A549 (cell line): ENCODE measurements around the gene ARSD.

Source experiments
- HMGXB4 ChIP-seq: fragments of 250-450 bp; sonication (Bioruptor Pico); IDR thresholded peaks from 2 replicates; pipeline ENCODE4 v1.5.0; 2021; ENCODE audit warnings: mild to moderate bottlenecking, moderate library complexity, borderline replicate concordance
- MAX ChIP-seq: IDR thresholded peaks from 2 replicates; pipeline ENCODE4 v1.6.1; 2012
- MAZ ChIP-seq: fragments of 150-350 bp; IDR thresholded peaks from 2 replicates; pipeline ENCODE4 v1.6.1; 2014; ENCODE audit warnings: antibody characterized with exemption, low read depth, low read length, borderline replicate concordance
- PHF8 ChIP-seq: fragments of 200-600 bp; sonication (generic); IDR thresholded peaks from 2 replicates; pipeline ENCODE4 v1.6.1; 2016; ENCODE audit warnings: low read depth, mild to moderate bottlenecking, antibody characterized with exemption, moderate library complexity, borderline replicate concordance
- POLR2A ChIP-seq: IDR thresholded peaks from 2 replicates; pipeline ENCODE4 v1.6.1; 2012; ENCODE audit warnings: mild to moderate bottlenecking, low read length
- RAD21 ChIP-seq, 2 experiments: fragments of >200 bp in 1 of 2; sonication (Bioruptor Twin) in 1 of 2; formaldehyde crosslinking in 1 of 2; IDR thresholded peaks in 1 of 2; conservative IDR thresholded peaks in 1 of 2; 2 replicates in 1 of 2; 3 replicates in 1 of 2; pipeline ENCODE4 v1.6.1; 2012 to 2018; ENCODE audit warnings: inconsistent platforms in 1 of 2
- TF ChIP-seq, protein P1 (sequence below): fragments of >200 bp; sonication (Bioruptor Twin); formaldehyde crosslinking; IDR thresholded peaks from 3 replicates; pipeline ENCODE4 v1.5.1; 2016

DNA sequence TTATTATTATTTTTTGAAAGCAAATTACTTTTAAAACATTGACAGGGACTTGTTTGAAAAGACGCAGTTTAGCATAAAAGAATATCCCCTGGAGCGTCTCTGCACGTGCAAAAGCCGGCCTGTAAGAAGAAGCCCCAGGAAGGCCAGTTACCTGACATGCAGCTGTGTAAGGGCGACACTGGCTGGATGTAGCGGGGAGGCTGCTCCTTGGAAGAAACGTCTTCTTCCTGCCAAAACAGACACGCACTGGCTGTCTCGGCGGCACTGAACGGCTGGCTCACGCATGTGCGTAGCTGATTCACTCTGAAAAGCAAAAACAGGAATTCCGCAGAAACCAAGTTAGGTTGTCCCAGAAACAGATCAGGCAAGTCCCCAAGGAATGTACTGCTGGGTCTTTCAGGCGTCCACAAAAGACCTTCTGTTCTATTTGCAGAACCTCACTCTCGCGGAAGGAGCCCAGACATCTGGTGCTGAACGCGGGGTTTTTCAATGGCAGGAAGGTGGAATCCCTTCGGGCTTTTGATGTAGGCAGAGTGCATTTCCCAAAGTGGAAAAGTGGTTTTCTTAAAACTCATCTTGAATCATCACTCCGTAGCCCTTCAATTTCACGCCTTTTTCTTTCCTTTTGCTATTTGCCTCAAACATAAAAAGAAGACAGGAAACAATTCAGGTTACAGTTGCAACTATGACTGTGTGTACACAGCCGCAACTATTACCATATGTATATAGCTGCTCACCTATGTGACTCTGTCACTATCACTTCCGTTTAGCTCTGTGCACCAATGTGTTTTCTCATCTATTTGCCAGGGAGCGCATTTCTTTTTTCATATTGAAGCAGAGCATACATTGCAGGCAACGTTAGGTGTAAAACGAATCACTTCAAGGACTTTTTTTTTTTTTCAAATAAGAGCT lies 39.1 kb upstream of the ARSD start:
- TF ChIP-seq MAZ (no peak), RAD21 (conservative IDR thresholded peaks at IDR 0.05 in 1 of 2, IDR thresholded peaks at IDR 0.05 in 1 of 2) (no peak), MAX (no peak), PHF8 (no peak), HMGXB4 (CRISPR knock-in tag) (no peak), POLR2A (no peak)
- TF ChIP-seq, protein P1, sequence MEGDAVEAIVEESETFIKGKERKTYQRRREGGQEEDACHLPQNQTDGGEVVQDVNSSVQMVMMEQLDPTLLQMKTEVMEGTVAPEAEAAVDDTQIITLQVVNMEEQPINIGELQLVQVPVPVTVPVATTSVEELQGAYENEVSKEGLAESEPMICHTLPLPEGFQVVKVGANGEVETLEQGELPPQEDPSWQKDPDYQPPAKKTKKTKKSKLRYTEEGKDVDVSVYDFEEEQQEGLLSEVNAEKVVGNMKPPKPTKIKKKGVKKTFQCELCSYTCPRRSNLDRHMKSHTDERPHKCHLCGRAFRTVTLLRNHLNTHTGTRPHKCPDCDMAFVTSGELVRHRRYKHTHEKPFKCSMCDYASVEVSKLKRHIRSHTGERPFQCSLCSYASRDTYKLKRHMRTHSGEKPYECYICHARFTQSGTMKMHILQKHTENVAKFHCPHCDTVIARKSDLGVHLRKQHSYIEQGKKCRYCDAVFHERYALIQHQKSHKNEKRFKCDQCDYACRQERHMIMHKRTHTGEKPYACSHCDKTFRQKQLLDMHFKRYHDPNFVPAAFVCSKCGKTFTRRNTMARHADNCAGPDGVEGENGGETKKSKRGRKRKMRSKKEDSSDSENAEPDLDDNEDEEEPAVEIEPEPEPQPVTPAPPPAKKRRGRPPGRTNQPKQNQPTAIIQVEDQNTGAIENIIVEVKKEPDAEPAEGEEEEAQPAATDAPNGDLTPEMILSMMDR = no peak
